HS-27A (cell line): ENCODE data around the gene ZSCAN5A.
"Not testable (repeated sequence)": the region's sequence is repeated elsewhere in the genome, so short reads cannot be mapped to it uniquely, and the experiment has no call there.

Source experiments
- DNase-seq: peaks from one replicate; pipeline ENCODE4 v3.0.0-alpha.2; 2012; ENCODE audit warnings: low read depth, missing footprints

Gene ZSCAN5A

GRCh38 chr19:56271151-56271550 is 43.5 kb downstream of the ZSCAN5A start:
- DNase-seq: no peak

DNA sequence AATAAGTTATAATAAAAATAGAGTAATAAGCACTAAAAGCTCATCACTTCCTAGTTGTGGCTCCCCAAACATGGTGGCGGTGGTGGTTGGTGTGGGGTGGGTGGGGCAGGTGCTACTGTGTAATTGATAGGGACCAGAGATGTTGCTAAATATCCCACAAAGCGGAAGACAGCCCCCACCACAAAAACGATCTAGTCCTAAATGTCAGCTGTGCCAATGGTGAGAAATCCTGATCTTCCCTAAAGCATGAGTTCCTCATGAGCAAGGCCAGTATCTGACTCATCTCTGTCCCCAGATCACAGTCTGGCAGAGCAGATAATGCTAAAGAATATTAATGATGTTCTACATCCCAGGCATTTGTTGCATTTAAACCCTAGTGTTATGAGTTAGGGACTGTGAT is 44.0 kb downstream of the ZSCAN5A start:
- no peak for DNase-seq

DNA sequence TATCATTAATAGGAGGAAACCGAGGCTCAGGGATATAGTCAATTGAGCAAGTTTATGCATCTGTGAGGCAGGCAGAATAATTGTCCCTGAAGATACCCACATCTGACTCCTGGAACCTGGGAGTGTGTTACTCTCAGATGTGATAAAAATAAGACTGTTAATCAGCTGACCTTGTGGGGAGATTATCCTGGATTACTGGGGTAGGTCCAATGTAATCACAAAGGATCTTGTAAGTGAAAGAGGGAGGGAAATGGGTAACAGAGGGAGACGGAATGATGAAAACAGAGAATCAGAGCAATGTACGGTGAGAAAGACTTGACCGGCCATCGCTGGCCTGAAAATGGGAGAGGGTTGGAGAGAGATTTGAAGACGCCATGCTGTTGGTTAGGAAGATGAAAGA is 45.3 kb downstream of the ZSCAN5A start:
- DNase-seq: no peak

- DNase-seq: no peak
Observed at GRCh38 chr19:56266051-56266450, 48.6 kb downstream of the ZSCAN5A start.

- DNase-seq: no peak
Observed at GRCh38 chr19:56263319-56263718, 51.3 kb downstream of the ZSCAN5A start.

DNA sequence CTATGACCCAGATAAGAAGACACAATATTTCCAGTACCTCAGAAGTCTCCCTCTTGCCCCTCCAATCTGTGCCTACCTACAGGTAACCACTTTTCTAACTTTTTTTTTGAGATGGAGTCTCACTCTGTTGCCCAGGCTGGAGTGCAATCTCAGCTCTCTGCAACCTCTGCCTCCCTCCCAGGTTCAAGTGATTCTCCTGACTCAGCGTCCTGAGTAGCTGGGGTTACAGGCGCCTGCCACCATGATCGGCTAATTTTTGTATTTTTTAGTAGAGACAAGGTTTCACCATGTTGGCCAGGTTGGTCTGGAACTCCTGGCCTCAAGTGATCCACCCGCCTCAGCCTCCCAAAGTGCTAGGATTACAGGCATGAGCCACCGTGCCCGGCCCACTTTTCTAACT is 52.7 kb downstream of the ZSCAN5A start:
- DNase-seq: not testable (repeated sequence)

GRCh38 chr19:56261145-56261544 is 53.5 kb downstream of the ZSCAN5A start:
- DNase-seq: no peak

- no peak for DNase-seq
Observed at GRCh38 chr19:56258272-56258671, 56.4 kb downstream of the ZSCAN5A start.

GRCh38 chr19:56253737-56254136 is 60.9 kb downstream of the ZSCAN5A start:
- peak; percentile 23 for DNase-seq

DNA sequence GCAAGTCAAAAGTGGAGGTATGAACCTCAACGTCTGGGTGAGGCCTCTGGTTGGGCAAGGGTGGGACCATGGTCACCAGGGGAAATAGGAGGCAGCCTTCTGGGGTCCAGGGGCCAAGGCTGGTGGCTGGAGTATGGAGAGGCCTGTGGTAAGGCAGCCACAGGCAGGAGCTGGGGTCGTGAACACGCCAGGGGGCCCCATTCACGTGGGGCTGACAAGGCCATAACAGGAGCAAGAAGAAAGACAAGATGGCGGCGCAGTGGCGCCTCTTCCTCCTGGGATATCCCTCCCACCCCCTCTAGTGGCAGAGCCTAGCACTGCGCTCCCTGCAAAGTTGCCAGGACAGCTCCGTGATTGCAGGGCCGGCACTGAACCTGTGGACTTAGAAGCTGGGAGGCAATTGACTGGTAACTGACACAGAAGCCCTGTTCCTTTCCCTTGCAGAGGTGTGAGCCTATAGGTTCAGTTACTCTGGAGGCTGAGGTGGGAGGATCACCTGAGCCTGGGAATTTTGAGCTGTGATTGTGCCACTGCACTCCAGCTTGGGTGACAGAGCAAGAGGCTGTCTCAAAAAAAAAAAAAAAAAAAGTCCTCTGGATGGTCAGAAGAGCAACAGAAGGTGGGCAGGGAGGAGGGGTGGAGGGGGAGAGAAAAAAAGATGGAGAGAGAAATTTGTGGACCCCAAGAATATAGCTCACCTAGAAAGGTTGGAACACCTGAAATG is 61.8 kb downstream of the ZSCAN5A start:
- peak; percentile 35 for DNase-seq

GRCh38 chr19:56248736-56249338 is 65.8 kb downstream of the ZSCAN5A start:
- DNase-seq: not testable (repeated sequence)

GRCh38 chr19:56245764-56246163 is 68.9 kb downstream of the ZSCAN5A start:
- not testable (repeated sequence) for DNase-seq

GRCh38 chr19:56245121-56245740 is 69.4 kb downstream of the ZSCAN5A start:
- peak; percentile 17 for DNase-seq

DNA sequence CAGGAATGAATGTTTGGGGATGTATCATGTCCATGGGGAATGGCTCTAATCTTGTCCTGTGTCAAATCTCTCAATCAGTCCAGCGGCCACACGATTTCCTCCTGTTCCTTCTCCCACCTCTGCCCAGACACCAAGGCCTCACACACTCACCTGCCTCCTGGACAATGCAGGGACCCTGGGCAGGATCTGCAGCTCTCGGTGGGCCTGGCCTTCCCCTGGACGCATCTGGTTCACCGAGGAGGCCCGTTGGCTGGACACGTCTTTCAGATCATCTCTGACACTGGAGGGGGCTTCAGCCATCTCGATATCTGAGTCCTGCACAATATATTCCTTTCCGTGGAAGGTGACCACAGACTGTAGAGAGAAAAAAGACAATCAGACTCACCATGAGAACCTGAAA is 91.2 kb downstream of the ZSCAN5A start:
- no peak for DNase-seq

DNA sequence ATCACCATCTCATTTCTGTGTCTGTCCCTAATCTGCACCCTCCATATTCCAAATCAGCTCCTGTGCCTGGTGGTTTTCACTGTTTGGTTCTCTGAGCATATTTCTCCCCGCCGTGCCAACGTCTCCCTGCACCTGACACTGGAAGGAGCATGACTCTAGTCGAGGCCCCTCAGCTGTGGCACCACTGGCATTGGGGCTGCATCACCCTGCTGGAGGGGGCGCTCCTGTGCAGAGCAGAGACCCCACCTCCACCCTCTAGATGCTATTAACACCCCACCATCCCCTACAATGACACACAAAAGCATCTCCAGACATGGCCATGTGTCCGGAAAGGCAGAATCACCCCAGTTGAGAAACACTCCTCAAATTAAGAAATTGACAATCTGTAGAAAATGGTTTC is 91.7 kb downstream of the ZSCAN5A start:
- DNase-seq: no peak

- no peak for DNase-seq
Observed at GRCh38 chr19:56221851-56222250, 92.8 kb downstream of the ZSCAN5A start.

DNA sequence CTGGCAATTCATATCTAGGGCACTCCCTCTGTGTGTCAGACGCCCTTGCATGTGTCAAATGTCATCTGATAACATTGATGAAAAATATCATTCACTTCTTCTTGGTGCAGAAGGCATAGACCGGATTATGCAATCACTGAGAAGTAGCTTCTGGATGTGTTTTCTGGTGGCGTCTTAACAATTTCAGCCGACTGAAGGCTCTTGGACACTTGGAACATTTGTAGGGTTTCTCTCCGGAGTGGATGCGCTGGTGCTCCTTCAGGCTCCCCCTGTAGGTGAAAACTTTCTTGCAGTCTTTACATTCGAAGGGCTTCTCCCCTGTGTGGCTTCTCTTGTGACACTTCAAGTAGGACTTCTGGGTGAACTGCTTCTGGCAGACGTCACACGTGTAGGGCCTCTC is 93.2 kb downstream of the ZSCAN5A start:
- DNase-seq: not testable (repeated sequence)

DNA sequence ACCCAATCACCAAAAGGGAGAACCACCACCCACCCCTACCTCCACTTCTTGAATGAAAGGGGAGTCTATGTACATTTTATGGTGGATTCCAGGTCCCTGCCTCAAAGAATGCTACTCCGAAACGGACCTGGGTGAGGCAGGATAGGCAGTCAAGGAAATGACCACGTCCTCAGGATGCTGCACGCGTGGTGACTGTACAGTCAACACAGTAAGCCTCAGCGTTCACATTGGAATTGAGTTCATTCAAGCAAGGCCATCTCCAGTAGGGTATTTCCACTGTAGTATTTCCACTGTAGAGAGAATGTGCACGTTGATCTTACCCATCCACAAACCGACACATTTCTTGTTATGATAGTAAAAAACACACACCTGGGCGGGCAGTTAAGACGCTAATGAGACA is 95.7 kb downstream of the ZSCAN5A start:
- DNase-seq: no peak

GRCh38 chr19:56217039-56217949 is 97.3 kb downstream of the ZSCAN5A start:
- no peak for DNase-seq

DNA sequence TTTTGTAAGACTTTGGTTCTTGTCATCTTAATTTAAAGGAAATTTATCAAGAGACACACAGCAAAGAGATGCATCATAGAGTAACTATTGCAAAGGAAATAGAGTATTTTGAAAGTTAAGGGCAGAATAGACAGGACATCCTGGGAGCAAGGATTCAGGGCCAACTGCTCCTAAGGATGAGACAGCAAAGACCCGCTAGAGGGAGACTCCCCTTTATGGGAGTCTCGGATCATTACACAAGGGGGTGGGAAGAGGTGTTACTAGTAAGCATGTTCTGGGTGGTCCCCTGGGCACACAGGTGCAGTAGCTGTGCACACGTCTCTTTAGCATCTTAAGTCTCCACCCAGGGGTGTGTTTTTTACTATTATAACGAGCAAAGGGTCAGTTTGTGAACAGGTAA is 102.9 kb downstream of the ZSCAN5A start:
- DNase-seq: no peak

GRCh38 chr19:56210036-56210435 is 104.6 kb downstream of the ZSCAN5A start:
- not testable (repeated sequence) for DNase-seq

DNA sequence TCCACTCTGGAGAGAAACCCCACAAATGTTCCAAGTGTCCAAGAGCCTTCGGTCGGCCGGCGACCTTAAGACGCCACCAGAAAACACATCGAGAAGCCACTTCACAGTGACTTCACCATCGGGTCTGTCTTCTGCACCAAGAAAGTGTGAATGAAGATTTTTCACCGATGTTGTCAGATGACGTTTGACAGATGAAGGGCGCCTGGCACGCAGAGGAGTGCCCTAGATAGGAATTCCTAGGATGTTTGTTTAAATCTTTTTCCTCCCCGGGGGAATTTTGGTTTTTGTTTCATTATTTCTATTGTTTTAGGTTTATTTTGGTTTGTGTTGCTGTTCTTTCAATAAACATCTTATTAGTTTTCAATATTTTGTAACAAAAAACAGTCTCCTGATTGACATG is 105.5 kb downstream of the ZSCAN5A start:
- DNase-seq: no peak
